Activated naive CD4-positive, alpha-beta T cell treated with anti-CD3 and anti-CD28 coated beads, Interleukin-2, amount 50 U/mL, for 72 hours (primary cell): ENCODE measurements around the gene DDIAS. TPM values are rescaled to one million over a fixed set of nuclear protein-coding genes. Genes with fewer than 3 reads are reported as not detected.
"Not testable (repeated sequence)": the region's sequence is repeated elsewhere in the genome, so short reads cannot be mapped to it uniquely, and the experiment has no call there.

Experiments used
- ATAC-seq, 2 donors: fragments of 150-1000 bp; cut with Tn5 transposase; 2 replicates each; pipeline ENCODE4 v1.10.0; 2021; ENCODE audit warnings: mild to moderate bottlenecking in 2 of 2, moderate library complexity in 2 of 2
- DNase-seq, 2 donors: peaks; one replicate each; pipeline ENCODE4 v3.0.0; 2021 to 2022; ENCODE audit warnings: low spot score in 2 of 2
- H3K27ac Mint-ChIP-seq, 2 donors: one replicate each; pipeline ENCODE4 v1.8.0; 2022; ENCODE audit warnings: mild to moderate bottlenecking in 2 of 2, mixed read lengths in 2 of 2
- H3K36me3 Mint-ChIP-seq, 2 donors: one replicate each; pipeline ENCODE4 v1.8.0; 2022; ENCODE audit warnings: mixed read lengths in 2 of 2
- H3K9me3 Mint-ChIP-seq, 2 donors: one replicate each; pipeline ENCODE4 v1.8.0; 2022; ENCODE audit warnings: mixed read lengths in 2 of 2
- total RNA-seq, 2 donors: library from RNA; stranded (reverse); gene quantifications; one replicate each; pipeline ENCODE4 v1.2.3, GENCODE V29; 2022

Gene DDIAS
- total RNA-seq, 2 donors from 2014 or later, result 16.2 to 21.4 TPM

DNA sequence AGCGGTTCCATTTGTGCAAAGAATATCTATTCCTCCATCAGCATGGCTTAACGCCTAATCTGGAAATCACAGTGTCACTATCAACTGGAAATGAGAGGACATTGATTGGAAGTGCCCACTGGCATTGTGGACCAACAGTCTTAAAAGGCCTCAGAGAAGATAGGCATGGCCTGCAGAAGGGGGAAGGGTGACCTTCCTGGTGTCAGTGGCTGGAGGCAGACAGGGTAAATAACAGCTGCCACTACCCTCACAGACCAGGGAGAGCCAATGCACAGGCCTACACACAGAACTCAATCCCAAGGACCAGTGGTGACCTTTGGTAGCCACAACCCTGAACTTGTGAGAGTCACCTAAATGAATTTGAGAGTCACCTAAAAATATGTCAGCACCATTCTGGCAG lies 36.0 kb downstream of the DDIAS start:
- H3K36me3 Mint-ChIP-seq, result peaks cover 27 to 30% of the 10 kb centered on the region in 2 donors

DNA sequence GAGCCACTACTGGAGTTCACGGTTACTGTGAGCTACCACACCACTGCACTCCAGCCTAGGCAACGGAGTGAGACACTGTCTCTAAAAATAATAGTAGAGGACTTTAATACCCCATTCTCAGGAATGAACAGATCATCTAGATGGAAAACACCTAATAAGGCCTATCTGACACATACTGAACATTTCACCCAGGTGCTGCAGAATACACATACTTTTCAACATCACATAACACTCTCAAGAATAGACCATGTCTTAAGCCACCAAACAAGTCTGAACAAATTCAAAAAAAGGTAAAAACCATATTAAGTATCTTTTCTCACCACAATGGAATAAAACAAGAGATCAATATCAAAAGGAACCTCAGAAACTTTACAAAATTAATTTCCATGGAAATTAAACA lies 37.9 kb downstream of the DDIAS start:
- Mint-ChIP-seq H3K9me3 (peaks cover 16 to 17% of the 10 kb centered on the region in 2 donors), H3K36me3 (peaks cover 11 to 18% of the 10 kb centered on the region in 2 donors), H3K27ac (no peak overlapping the region)
- DNase-seq, result no peak
- ATAC-seq, result no peak

More for the DNA sequence above, 36.0 kb downstream of the DDIAS start:
- no peak for ATAC-seq
- no peak for DNase-seq
- Mint-ChIP-seq H3K9me3 (peaks cover 11 to 16% of the 10 kb centered on the region in 2 donors), H3K27ac (no peak overlapping the region)

DNA sequence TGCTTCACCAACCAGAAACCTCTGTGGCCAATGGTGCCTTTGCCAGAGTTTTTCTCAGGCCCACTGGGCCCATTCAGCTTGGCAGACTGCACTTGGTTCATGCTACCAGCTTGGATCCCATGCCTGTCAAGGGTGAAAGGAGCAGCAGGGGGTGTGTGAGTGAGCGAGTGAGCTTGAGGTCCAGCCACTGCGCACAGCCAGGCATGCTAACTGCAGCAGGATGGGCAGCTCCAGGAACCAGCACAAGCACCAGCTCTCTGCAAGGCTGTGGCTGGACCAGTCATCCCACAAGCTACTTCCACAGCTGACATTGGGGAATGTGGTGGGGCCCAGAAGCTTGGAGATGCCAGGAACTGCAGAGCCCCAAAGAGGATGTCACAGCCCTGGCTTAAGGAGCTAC lies 40.8 kb downstream of the DDIAS start:
- H3K9me3 Mint-ChIP-seq, result peaks cover 21 to 26% of the 10 kb centered on the region in 2 donors
- peaks cover 11 to 25% of the 10 kb centered on the region in 2 donors for H3K36me3 Mint-ChIP-seq
- ATAC-seq, result no peak
- DNase-seq, result no peak
- H3K27ac Mint-ChIP-seq, result no peak overlapping the region

GRCh38 chr11:82943430-82943829 lies 41.9 kb downstream of the DDIAS start:
- not testable (repeated sequence) for DNase-seq, ATAC-seq, H3K27ac Mint-ChIP-seq
- Mint-ChIP-seq H3K36me3 (peaks cover 11 to 25% of the 10 kb centered on the region in 2 donors), H3K9me3 (peaks cover 21 to 26% of the 10 kb centered on the region in 2 donors)

DNA sequence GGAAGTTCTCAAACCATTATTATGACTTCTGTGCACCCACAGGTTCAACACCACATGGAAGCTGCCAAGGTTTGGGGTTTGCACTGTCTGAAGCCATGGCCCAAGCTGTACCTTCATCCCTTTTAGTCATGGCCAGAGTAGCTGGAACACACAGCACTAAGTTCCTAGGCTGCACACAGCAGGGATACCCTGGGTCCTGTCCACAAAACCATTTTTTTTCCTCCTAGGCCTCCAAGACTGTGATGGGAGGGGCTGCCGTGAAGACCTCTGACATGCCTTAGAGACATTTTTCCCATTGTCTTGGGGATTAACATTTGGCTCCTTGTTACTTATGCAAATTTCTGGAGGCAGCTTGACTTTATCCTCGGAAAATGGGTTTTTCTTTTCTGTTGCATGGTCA lies 42.7 kb downstream of the DDIAS start:
- DNase-seq (no peak), ATAC-seq (no peak)
- Mint-ChIP-seq H3K27ac (no peak overlapping the region), H3K36me3 (peaks cover 5 to 25% of the 10 kb centered on the region in 2 donors), H3K9me3 (peaks cover 15 to 26% of the 10 kb centered on the region in 2 donors)

DNA sequence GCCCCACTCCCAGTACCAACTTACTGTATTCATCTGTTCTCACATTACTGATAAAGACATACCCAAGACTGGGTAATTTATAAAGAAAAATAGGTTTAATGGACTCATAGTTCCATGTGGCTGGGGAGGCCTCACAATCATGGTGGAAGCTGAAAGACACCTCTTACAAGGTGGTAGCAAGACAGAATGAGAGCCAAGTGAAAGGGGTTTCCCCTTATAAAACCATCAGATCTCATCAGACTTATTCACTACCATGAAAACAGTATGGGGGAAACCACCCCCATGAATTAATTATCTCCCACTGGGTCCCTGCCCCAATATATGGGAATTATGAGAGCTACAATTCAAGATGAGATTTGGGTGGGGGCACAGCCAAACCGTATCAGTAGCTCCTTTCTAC lies 43.5 kb downstream of the DDIAS start:
- not testable (repeated sequence) for DNase-seq, H3K27ac Mint-ChIP-seq
- Mint-ChIP-seq H3K9me3 (peaks cover 14 to 25% of the 10 kb centered on the region in 2 donors), H3K36me3 (peaks cover 5 to 25% of the 10 kb centered on the region in 2 donors)
- ATAC-seq, result peak in 1 of 2 donors; percentile 60

DNA sequence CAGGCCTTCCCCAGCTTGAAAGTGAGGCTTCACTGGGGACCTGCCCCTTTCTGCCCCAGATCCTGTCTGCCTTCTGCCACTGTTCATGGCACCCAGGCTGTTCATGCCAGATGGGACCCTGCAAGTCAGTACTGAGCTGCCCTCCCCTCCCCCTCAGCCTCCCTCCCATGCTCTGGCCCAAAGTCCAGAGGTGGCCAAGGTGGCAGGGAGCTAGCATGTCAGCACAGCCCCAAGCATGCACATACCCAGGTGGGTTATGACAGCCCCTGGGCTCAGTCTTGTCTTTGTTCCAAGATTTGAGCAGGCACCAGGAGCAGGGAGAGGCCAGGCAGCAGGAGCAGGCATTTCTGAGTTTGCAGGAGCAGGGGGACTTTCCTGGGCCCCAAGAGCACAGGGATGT lies 44.1 kb downstream of the DDIAS start:
- ATAC-seq, result no peak

DNA sequence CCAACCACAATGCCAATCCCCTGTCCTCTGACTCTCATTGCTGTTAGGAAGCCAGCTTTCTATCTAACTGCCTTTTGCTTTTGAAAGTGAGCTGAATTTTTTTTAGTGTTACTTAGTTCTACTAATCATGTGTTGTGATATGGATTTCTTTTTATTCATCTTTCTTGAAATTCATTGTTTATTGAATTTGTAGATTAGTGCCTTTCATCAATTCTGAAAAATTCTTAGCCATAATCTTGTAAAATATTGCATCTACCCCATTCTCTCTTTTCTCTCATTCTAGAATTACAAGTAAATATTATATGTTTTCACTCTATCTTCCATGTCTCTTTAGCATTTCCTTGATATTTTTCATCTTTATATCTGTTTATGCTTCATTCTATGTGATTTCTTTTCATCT lies 47.8 kb downstream of the DDIAS start:
- H3K27ac Mint-ChIP-seq, result no peak overlapping the region
- DNase-seq, result no peak
- H3K36me3 Mint-ChIP-seq, result peaks cover 24 to 37% of the 10 kb centered on the region in 2 donors
- no peak for ATAC-seq
- H3K9me3 Mint-ChIP-seq, result peaks cover 17 to 28% of the 10 kb centered on the region in 2 donors

More for the DNA sequence above, 44.1 kb downstream of the DDIAS start:
- Mint-ChIP-seq H3K27ac (no peak overlapping the region), H3K9me3 (peaks cover 8 to 20% of the 10 kb centered on the region in 2 donors), H3K36me3 (peaks cover 5 to 25% of the 10 kb centered on the region in 2 donors)
- DNase-seq, result no peak

DNA sequence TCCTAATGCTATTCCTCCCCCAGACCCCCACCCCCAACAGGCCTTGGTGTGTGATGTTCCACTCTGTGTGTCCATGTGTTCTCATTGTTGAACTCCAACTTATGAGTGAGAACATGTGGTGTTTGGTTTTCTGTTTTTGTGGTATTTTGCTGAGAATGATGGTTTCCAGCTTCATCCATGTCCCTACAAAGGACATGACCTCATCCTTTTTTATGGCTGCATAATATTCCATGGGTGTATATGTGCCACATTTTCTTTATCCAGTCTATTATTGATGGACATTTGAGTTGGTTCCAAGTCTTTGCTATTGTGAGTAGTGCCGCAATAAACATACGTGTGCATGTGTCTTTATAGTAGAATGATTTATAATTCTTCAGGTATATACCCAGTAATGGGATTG lies 49.0 kb downstream of the DDIAS start:
- ATAC-seq, H3K27ac Mint-ChIP-seq, DNase-seq: not testable (repeated sequence)
- peaks cover 36 to 39% of the 10 kb centered on the region in 2 donors for H3K36me3 Mint-ChIP-seq
- H3K9me3 Mint-ChIP-seq, result peaks cover 20 to 32% of the 10 kb centered on the region in 2 donors

DNA sequence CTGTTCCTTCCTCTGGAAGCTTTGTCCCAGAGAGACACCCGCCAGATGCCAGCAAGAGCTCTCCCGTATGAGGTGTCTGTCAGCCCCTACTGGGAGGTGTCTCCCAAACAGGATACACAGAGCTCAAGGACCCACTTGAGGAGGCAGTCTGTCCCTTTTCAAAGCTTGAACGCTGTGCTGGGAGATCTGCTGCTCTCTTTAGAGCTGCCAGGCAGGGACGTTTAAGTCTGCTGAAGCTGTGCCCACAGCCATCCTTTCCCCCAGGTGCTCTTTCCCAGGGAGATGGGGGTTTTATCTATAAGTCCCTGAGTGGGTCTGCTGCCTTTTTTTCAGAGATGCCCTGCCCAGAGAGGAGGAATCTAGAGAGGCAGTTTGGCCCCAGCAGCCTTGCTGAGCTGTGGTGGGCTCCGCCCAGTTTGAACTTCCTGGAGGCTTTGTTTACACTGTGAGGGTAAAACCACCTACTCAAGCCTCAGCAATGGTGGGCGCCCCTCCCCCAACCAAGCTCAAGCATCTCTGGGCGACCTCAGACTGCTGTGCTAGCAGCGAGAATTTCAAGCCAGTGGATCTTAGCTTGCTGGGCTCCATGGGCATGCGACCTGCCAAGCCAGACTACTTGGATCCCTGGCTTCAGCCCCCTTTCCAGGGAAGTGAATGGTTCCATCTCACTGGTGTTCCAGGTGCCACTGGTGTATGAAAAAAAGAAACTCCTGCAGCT lies 54.4 kb downstream of the DDIAS start:
- Mint-ChIP-seq H3K36me3 (peaks cover 51 to 62% of the 10 kb centered on the region in 2 donors), H3K9me3 (peaks cover 30 to 35% of the 10 kb centered on the region in 2 donors), H3K27ac (peak overlapping the region in 1 of 2 donors; percentile 46)
- not testable (repeated sequence) for ATAC-seq, DNase-seq

- H3K36me3 Mint-ChIP-seq, result peaks cover 26 to 32% of the 10 kb centered on the region in 2 donors
- H3K27ac Mint-ChIP-seq, result peak overlapping the region; percentile 1 to 51
- peaks cover 10 to 18% of the 10 kb centered on the region in 2 donors for H3K9me3 Mint-ChIP-seq
- peak; percentile 91 to 94 for ATAC-seq
- DNase-seq, result no peak
These were observed 58.6 kb downstream of the DDIAS start for GRCh38 chr11:82959987-82960778.

GRCh38 chr11:82960779-82961143 lies 59.2 kb downstream of the DDIAS start:
- H3K27ac Mint-ChIP-seq, result peak overlapping the region in 1 of 2 donors; percentile 51
- DNase-seq, result no peak
- peaks cover 20 to 27% of the 10 kb centered on the region in 2 donors for H3K36me3 Mint-ChIP-seq
- peak in 1 of 2 donors; percentile 2 for ATAC-seq
- H3K9me3 Mint-ChIP-seq, result peaks cover 6 to 14% of the 10 kb centered on the region in 2 donors

GRCh38 chr11:82962021-82962420 lies 60.5 kb downstream of the DDIAS start:
- Mint-ChIP-seq H3K9me3 (peaks cover 6 to 12% of the 10 kb centered on the region in 2 donors), H3K36me3 (peaks cover 12 to 19% of the 10 kb centered on the region in 2 donors)
- not testable (repeated sequence) for DNase-seq, H3K27ac Mint-ChIP-seq, ATAC-seq

- Mint-ChIP-seq H3K9me3 (peaks cover 7 to 12% of the 10 kb centered on the region in 2 donors), H3K36me3 (peaks cover 0 to 22% of the 10 kb centered on the region in 2 donors), H3K27ac (no peak overlapping the region)
- ATAC-seq (no peak), DNase-seq (no peak)
These were observed 65.8 kb downstream of the DDIAS start for GRCh38 chr11:82967381-82967780.

DNA sequence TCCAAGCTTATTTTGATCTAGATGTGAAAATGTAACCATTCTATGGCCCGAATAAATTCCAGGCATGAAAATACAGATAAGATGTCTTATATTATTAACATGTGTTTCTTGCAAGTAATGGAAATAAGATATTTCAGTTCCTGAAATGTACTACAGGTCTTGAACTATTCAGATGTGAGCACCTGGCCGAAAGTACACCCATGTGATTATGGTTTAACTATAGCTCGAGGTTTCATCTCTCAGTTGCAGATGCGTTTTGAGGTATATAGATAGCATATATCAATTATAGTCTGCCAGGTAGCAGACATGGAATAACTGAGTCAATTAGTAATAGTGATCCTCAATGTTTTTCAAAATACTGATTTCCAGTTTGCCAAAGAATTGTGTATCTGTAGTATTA lies 68.3 kb downstream of the DDIAS start:
- peaks cover 7% of the 10 kb centered on the region in 2 donors for H3K9me3 Mint-ChIP-seq
- H3K27ac Mint-ChIP-seq, result no peak overlapping the region
- DNase-seq, result no peak
- ATAC-seq, result peak; percentile 51 to 93
- peaks cover 0 to 9% of the 10 kb centered on the region in 2 donors for H3K36me3 Mint-ChIP-seq

GRCh38 chr11:82970507-82971083 lies 69.1 kb downstream of the DDIAS start:
- not testable (repeated sequence) for H3K9me3 Mint-ChIP-seq, ATAC-seq, DNase-seq, H3K36me3 Mint-ChIP-seq, H3K27ac Mint-ChIP-seq

- Mint-ChIP-seq H3K36me3 (peaks cover 4 to 14% of the 10 kb centered on the region in 2 donors), H3K27ac (peak overlapping the region in 1 of 2 donors; percentile 34)
- ATAC-seq (peak; percentile 34 to 81), DNase-seq (peak in 1 of 2 donors; percentile 60)
- H3K9me3 Mint-ChIP-seq, result not testable (repeated sequence)
These were observed 70.0 kb downstream of the DDIAS start for GRCh38 chr11:82971519-82971946.
